SK-N-SH treated with all-trans-retinoic acid at 6 μM for 48 hours (cell line): ENCODE data around the gene CTSD.

ENCODE experiments used
- ATAC-seq: fragments of 200-7000 bp; cut with Tn5 transposase; 3 replicates; pipeline ENCODE4 v1.9.1; 2020; ENCODE audit warnings: mild to moderate bottlenecking, moderate library complexity
- ARNTL ChIP-seq: fragments of 450-650 bp; formaldehyde crosslinking; IDR thresholded peaks from 2 replicates; pipeline ENCODE4 v1.5.0; 2020; ENCODE audit warnings: low read depth, mild to moderate bottlenecking, moderate library complexity, borderline replicate concordance
- BACH2 ChIP-seq: fragments of 250-450 bp; sonication (Bioruptor Pico); IDR thresholded peaks from 2 replicates; pipeline ENCODE4 v1.9.0; 2021; ENCODE audit warnings: mild to moderate bottlenecking, borderline replicate concordance
- CREB5 ChIP-seq: fragments of 250-450 bp; sonication (Bioruptor Pico); IDR thresholded peaks from 2 replicates; pipeline ENCODE4 v1.5.1; 2020; ENCODE audit warnings: low read depth, mild to moderate bottlenecking, moderate library complexity
- CSDC2 ChIP-seq: fragments of 250-450 bp; sonication (Bioruptor Pico); IDR thresholded peaks from 2 replicates; pipeline ENCODE4 v1.5.0; 2020; ENCODE audit warnings: mild to moderate bottlenecking, moderate library complexity
- CSRNP3 ChIP-seq: fragments of 250-450 bp; sonication (Bioruptor Pico); IDR thresholded peaks from 2 replicates; pipeline ENCODE4 v1.5.1; 2021; ENCODE audit warnings: mild to moderate bottlenecking, moderate library complexity
- ESRRG ChIP-seq: fragments of 250-450 bp; sonication (Bioruptor Pico); IDR thresholded peaks from 2 replicates; pipeline ENCODE4 v1.6.1; 2021; ENCODE audit warnings: mild to moderate bottlenecking
- GLIS3 ChIP-seq: fragments of 250-450 bp; sonication (Bioruptor Pico); IDR thresholded peaks from 2 replicates; pipeline ENCODE4 v1.5.0; 2020; ENCODE audit warnings: mild to moderate bottlenecking, moderate library complexity
- ISL1 ChIP-seq: fragments of 250-450 bp; sonication (Bioruptor Pico); IDR thresholded peaks from 2 replicates; pipeline ENCODE4 v2.1.2; 2022; ENCODE audit warnings: mild to moderate bottlenecking, moderate library complexity
- OSR1 ChIP-seq: fragments of 250-450 bp; sonication (Bioruptor Pico); IDR thresholded peaks from 2 replicates; pipeline ENCODE4 v1.8.0; 2022; ENCODE audit warnings: moderate library complexity, mild to moderate bottlenecking, inconsistent platforms
- POU6F1 ChIP-seq: fragments of 250-450 bp; sonication (Bioruptor Pico); IDR thresholded peaks from 2 replicates; pipeline ENCODE4 v1.8.0; 2021; ENCODE audit warnings: low read depth, mild to moderate bottlenecking, moderate library complexity, borderline replicate concordance
- PPARA ChIP-seq: fragments of 250-450 bp; sonication (Bioruptor Pico); IDR thresholded peaks from 2 replicates; pipeline ENCODE4 v1.5.0; 2020; ENCODE audit warnings: mild to moderate bottlenecking, borderline replicate concordance
- RARB ChIP-seq: fragments of 250-450 bp; sonication (Bioruptor Pico); IDR thresholded peaks from 2 replicates; pipeline ENCODE4 v1.8.0; 2021; ENCODE audit warnings: mild to moderate bottlenecking, moderate library complexity
- TCF4 ChIP-seq: fragments of 250-450 bp; sonication (Bioruptor Pico); IDR thresholded peaks from 2 replicates; pipeline ENCODE4 v1.8.0; 2021; ENCODE audit warnings: mild to moderate bottlenecking, moderate library complexity, borderline replicate concordance
- TOX ChIP-seq: fragments of 250-450 bp; sonication (Bioruptor Pico); IDR thresholded peaks from 2 replicates; pipeline ENCODE4 v1.8.0; 2021; ENCODE audit warnings: mild to moderate bottlenecking, moderate library complexity, borderline replicate concordance
- TSHZ2 ChIP-seq: fragments of 250-450 bp; sonication (Bioruptor Pico); IDR thresholded peaks from 2 replicates; pipeline ENCODE4 v1.5.0; 2020; ENCODE audit warnings: mild to moderate bottlenecking, moderate library complexity
- ZC3H10 ChIP-seq: fragments of 250-450 bp; sonication (Bioruptor Pico); IDR thresholded peaks from 2 replicates; pipeline ENCODE4 v1.5.1; 2021; ENCODE audit warnings: mild to moderate bottlenecking, moderate library complexity
- ZFP3 ChIP-seq: fragments of 250-450 bp; sonication (Bioruptor Pico); IDR thresholded peaks from 2 replicates; pipeline ENCODE4 v1.5.0; 2020; ENCODE audit warnings: mild to moderate bottlenecking, moderate library complexity
- ZFP30 ChIP-seq: fragments of 450-650 bp; formaldehyde crosslinking; IDR thresholded peaks from 2 replicates; pipeline ENCODE4 v1.5.0; 2022; ENCODE audit warnings: mild to moderate bottlenecking, moderate library complexity
- ZNF565 ChIP-seq: fragments of 450-650 bp; formaldehyde crosslinking; conservative IDR thresholded peaks from 2 replicates; pipeline ENCODE4 v1.5.0; 2020; ENCODE audit warnings: low read depth, mild to moderate bottlenecking, moderate library complexity
- ZNF70 ChIP-seq: fragments of 450-650 bp; formaldehyde crosslinking; IDR thresholded peaks from 2 replicates; pipeline ENCODE4 v1.5.0; 2020; ENCODE audit warnings: mild to moderate bottlenecking, moderate library complexity
- ZNF8 ChIP-seq: fragments of 450-650 bp; formaldehyde crosslinking; IDR thresholded peaks from 2 replicates; pipeline ENCODE4 v1.5.0; 2020; ENCODE audit warnings: mild to moderate bottlenecking, moderate library complexity

CTSD gene

GRCh38 chr11:1736447-1736992, 27.2 kb downstream of the CTSD start:
- TF ChIP-seq POU6F1 (CRISPR knock-in tag): no peak
- no peak for TF ChIP-seq BACH2 (CRISPR knock-in tag)
- TF ChIP-seq CREB5 (CRISPR knock-in tag): no peak
- no peak for TF ChIP-seq ZC3H10 (CRISPR knock-in tag)
- TF ChIP-seq RARB (CRISPR knock-in tag): no peak
- TF ChIP-seq OSR1 (CRISPR knock-in tag): no peak
- no peak for TF ChIP-seq TOX (CRISPR knock-in tag)
- no peak for TF ChIP-seq ESRRG (CRISPR knock-in tag)
- TF ChIP-seq TSHZ2 (CRISPR knock-in tag): no peak
- no peak for ATAC-seq

DNA sequence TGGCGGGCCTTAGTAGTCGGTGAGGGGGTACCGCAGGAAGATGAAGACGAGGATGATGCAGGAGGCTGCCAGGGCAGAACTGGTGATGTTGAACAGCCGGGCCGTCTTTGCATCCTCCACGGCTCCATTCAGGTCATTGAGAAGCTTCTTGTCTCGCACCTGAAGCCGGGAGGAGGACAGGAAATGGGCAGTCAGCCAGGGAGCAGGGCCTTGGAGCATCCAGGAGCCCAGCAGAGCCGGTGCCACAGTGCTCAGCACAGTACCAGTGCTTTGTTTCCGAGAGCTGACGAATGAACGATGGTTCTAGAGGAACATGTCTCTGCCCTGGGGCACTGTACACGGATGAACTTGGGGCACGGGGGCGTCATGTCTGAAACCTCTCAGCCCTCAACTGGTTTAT, 28.5 kb downstream of the CTSD start:
- no peak for ATAC-seq
- no peak for TF ChIP-seq ZNF8 (CRISPR knock-in tag)
- no peak for TF ChIP-seq RARB (CRISPR knock-in tag)
- no peak for TF ChIP-seq ZNF565 (CRISPR knock-in tag)
- TF ChIP-seq CREB5 (CRISPR knock-in tag): no peak
- no peak for TF ChIP-seq GLIS3 (CRISPR knock-in tag)
- TF ChIP-seq ZNF70 (CRISPR knock-in tag): no peak
- TF ChIP-seq ZC3H10 (CRISPR knock-in tag): no peak
- no peak for TF ChIP-seq CSDC2 (CRISPR knock-in tag)
- TF ChIP-seq PPARA (CRISPR knock-in tag): no peak
- TF ChIP-seq TCF4 (CRISPR knock-in tag): no peak
- TF ChIP-seq ZFP3 (CRISPR knock-in tag): no peak
- TF ChIP-seq BACH2 (CRISPR knock-in tag): no peak
- no peak for TF ChIP-seq ZFP30 (CRISPR knock-in tag)
- no peak for TF ChIP-seq ARNTL (CRISPR knock-in tag)

DNA sequence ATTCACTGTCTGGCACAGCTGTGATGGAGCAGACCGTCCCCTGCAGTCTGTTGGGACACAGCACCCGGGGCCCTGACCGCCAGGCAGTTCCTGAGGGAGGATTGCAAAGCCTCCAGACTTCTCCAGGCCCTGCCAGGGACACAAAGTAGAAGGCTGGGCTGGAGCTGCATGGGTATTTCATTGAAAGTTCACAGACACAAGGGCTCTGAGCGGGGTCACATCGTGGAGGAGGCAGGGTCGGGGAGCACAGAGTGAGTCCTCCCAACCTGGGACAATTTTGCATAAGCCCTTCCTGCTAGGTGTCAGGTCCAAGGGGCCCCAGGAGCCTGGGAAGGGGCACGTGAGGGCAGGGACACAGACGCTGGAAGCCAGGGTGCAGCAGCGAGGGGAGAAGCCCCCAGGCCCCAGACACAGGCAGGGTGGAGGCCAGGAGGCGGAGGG, 29.1 kb downstream of the CTSD start:
- no peak for ATAC-seq
- TF ChIP-seq ZFP3 (CRISPR knock-in tag): no peak
- TF ChIP-seq ZNF8 (CRISPR knock-in tag): no peak

- ATAC-seq: no peak
- TF ChIP-seq TOX (CRISPR knock-in tag) (no peak), BACH2 (CRISPR knock-in tag) (no peak), ZFP3 (CRISPR knock-in tag) (no peak), PPARA (CRISPR knock-in tag) (no peak), CSRNP3 (CRISPR knock-in tag) (no peak), GLIS3 (CRISPR knock-in tag) (no peak), ISL1 (no peak)
- TF ChIP-seq, all 23 proteins: peak for 0
Observed at GRCh38 chr11:1733716-1734640, 29.7 kb downstream of the CTSD start.
